ENCODE measurements around the gene PARP1. TPM values are rescaled to one million over a fixed set of nuclear protein-coding genes. Genes with fewer than 3 reads are reported as not detected.

PARP1 gene
- total RNA-seq, 1 donor from 2014 or later, result 313 TPM

DNA sequence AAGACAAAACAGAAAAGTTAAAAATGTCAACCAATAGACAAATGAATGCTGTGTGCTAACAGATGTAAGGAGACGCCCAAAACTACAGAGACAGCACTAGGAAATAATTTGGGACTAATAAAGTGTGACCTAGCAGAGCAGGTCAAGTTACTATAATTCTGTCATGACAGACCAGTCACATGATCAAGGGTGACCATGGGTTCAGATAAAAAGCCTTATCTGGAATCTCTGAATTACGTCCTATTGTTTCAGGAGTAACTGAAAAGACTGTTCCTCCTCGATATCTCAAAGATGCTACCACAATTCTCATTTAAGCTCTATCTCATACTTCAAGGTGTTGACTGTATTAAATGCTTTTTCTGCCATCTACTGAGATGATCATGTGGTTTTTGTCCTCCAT is 31.6 kb downstream of the PARP1 start:
- Mint-ChIP-seq H3K27ac (ENCODE audit: unreplicated experiment) (no peak overlapping the region), H3K4me3 (no peak overlapping the region), H3K36me3 (ENCODE audit: low read depth) (peaks cover 38% of the 10 kb centered on the region), H3K9me3 (no peaks in the 10 kb centered on the region), H3K27me3 (ENCODE audit: low read depth) (no peaks in the 10 kb centered on the region), H3K4me1 (no peaks in the 10 kb centered on the region)
- TF ChIP-seq, protein P1, sequence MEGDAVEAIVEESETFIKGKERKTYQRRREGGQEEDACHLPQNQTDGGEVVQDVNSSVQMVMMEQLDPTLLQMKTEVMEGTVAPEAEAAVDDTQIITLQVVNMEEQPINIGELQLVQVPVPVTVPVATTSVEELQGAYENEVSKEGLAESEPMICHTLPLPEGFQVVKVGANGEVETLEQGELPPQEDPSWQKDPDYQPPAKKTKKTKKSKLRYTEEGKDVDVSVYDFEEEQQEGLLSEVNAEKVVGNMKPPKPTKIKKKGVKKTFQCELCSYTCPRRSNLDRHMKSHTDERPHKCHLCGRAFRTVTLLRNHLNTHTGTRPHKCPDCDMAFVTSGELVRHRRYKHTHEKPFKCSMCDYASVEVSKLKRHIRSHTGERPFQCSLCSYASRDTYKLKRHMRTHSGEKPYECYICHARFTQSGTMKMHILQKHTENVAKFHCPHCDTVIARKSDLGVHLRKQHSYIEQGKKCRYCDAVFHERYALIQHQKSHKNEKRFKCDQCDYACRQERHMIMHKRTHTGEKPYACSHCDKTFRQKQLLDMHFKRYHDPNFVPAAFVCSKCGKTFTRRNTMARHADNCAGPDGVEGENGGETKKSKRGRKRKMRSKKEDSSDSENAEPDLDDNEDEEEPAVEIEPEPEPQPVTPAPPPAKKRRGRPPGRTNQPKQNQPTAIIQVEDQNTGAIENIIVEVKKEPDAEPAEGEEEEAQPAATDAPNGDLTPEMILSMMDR (conservative IDR thresholded peaks at IDR 0.05), result no peak
- no peak for DNase-seq (ENCODE audit: low read depth, low spot score)

DNA sequence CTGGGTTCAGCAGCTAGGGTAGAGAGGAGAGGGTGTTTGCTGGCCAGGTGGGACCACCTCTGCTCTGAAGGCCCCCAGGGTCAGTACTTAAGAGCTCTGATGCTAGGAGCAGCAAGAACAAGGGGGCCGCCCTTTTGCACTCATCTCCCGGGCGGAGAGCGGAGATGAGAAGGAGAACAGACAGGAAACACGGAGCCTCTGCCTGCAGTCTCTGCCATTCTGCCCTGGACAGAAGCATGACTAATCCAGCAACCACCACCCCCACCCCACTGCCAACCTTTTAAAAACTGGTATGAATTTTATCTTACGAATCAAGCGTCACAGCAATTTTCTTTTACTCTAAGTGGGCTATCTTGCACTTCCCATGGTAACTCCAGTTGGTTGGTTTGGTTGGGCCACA is 34.5 kb downstream of the PARP1 start:
- Mint-ChIP-seq H3K27me3 (ENCODE audit: low read depth) (no peaks in the 10 kb centered on the region), H3K27ac (ENCODE audit: unreplicated experiment) (no peak overlapping the region), H3K4me3 (no peak overlapping the region), H3K4me1 (no peaks in the 10 kb centered on the region), H3K9me3 (no peaks in the 10 kb centered on the region), H3K36me3 (ENCODE audit: low read depth) (peaks cover 28% of the 10 kb centered on the region)
- no peak for DNase-seq (ENCODE audit: low read depth, low spot score)
- TF ChIP-seq, protein P1 (conservative IDR thresholded peaks at IDR 0.05), result no peak

DNA sequence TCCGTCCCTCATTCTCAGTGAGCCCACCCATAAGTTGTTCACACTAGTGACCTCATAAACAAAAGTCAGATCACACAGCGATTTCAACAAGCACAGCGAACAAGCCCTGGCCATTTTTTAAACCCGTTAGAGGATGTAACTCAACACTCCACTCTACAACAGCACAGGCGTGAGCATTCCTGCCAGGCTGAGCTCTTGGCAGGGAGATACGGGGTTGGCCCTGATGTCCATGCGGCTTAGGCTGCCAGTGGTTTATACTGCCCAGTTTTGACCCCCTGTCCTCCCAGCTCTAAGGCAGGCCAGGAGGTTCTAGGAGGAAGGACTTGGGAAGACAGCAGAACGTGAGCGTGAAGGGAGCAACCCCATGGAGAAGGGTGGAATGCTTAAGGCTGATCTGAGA is 35.0 kb downstream of the PARP1 start:
- Mint-ChIP-seq H3K4me1 (no peaks in the 10 kb centered on the region), H3K36me3 (ENCODE audit: low read depth) (peaks cover 25% of the 10 kb centered on the region), H3K27me3 (ENCODE audit: low read depth) (no peaks in the 10 kb centered on the region), H3K9me3 (no peaks in the 10 kb centered on the region), H3K4me3 (no peak overlapping the region), H3K27ac (ENCODE audit: unreplicated experiment) (no peak overlapping the region)
- DNase-seq (ENCODE audit: low read depth, low spot score), result no peak
- TF ChIP-seq, protein P1 (conservative IDR thresholded peaks at IDR 0.05), result no peak

DNA sequence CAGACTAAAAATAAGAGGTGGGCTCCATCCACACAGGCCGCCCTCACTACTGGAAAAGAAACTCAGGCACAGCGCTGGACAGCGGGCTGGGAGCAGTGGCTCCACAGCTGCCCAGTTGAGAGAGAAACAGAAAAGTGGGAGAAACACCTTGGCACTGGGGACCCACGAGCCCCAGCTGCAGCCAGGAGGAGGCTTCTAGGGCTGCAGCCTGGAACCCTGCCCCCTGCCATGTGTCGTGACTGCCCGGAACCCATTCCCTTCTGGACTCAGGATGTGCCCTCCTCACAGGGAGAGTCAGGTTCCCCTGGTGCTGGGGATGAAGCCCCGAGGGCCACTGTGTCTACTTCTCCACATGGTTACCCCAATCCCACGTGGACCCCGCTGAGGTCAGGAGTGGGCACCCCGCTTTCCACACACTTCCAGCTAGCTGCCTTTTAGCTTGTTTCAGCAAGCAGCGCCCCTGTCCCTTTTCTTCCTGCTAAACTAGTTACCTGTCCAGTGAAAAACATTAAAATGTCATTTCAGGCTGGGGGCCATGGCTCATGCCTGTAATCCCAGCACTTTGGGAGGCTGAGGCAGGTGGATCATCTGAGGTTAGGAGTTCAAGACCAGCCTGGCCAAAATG is 35.9 kb downstream of the PARP1 start:
- Mint-ChIP-seq H3K4me1 (no peaks in the 10 kb centered on the region), H3K4me3 (no peak overlapping the region), H3K27ac (ENCODE audit: unreplicated experiment) (no peak overlapping the region), H3K36me3 (ENCODE audit: low read depth) (peaks cover 24% of the 10 kb centered on the region), H3K9me3 (no peaks in the 10 kb centered on the region), H3K27me3 (ENCODE audit: low read depth) (no peaks in the 10 kb centered on the region)
- TF ChIP-seq, protein P1 (conservative IDR thresholded peaks at IDR 0.05), result no peak
- DNase-seq (ENCODE audit: low read depth, low spot score), result no peak

DNA sequence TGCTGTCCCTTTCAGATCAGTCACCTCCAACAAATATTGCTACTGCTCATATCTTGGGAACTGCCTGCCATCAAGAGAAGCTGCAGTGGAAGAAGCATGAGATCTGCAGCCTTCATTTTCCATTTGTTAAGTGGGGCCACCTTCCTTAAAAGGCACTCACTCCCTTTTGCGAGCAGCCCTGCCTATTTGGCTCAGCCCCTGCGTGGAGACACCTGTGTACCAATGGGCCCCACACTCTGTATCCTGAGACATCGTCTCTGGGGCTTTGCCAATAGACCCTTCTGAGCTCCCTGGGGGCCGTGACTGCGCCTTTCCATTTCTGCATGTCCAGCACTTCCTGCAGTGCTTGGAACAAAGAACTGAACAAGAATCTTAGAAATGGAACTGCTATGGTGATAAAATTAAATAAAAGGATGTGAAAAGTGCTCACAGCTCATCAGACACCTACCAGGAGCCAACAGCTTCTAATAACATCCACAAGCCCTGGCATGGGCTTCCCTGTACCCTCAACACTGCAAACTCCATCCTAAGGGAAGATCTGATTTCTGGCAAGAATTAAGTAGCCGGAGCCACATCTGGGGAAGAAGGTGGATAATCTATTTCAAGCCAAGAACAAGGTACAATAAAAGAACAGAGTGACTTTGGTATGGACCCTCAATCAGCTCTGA is 36.7 kb downstream of the PARP1 start:
- peaks cover 18% of the 10 kb centered on the region for H3K36me3 Mint-ChIP-seq (ENCODE audit: low read depth)

More for the DNA sequence above, 36.7 kb downstream of the PARP1 start:
- TF ChIP-seq, protein P1 (conservative IDR thresholded peaks at IDR 0.05), result no peak
- Mint-ChIP-seq H3K27me3 (ENCODE audit: low read depth) (no peaks in the 10 kb centered on the region), H3K4me3 (no peak overlapping the region), H3K9me3 (no peaks in the 10 kb centered on the region), H3K4me1 (no peaks in the 10 kb centered on the region), H3K27ac (ENCODE audit: unreplicated experiment) (no peak overlapping the region)
- no peak for DNase-seq (ENCODE audit: low read depth, low spot score)

All from neural crest cell (in vitro differentiated cells).